GM18526 (cell line): Measurements from ENCODE around the gene RPS6KL1.

ENCODE experiments used
- POLR2A ChIP-seq: IDR thresholded peaks from 3 replicates; pipeline ENCODE4 v1.6.1; 2011; ENCODE audit not compliant: insufficient read length; ENCODE audit errors: extremely low read depth

Gene RPS6KL1

GRCh38 chr14:74955229-74956026 lies 32.4 kb upstream of the RPS6KL1 start, which contains the start of gene PGF:
TSS of gene PGF (minus strand) at chr14:74955597. CDS start at chr14:74955242, 355 bp downstream.
- TF ChIP-seq POLR2A = no peak

- TF ChIP-seq POLR2A = no peak
Observed at GRCh38 chr14:74954947-74955228, 31.8 kb upstream of the RPS6KL1 start.

- TF ChIP-seq POLR2A = no peak
Observed at GRCh38 chr14:74954232-74954946, 31.3 kb upstream of the RPS6KL1 start.

GRCh38 chr14:74953686-74954085 lies 30.6 kb upstream of the RPS6KL1 start:
- TF ChIP-seq POLR2A = no peak

GRCh38 chr14:74952697-74953484 lies 29.8 kb upstream of the RPS6KL1 start:
- TF ChIP-seq POLR2A = no peak

GRCh38 chr14:74952180-74952665 lies 29.2 kb upstream of the RPS6KL1 start:
- TF ChIP-seq POLR2A = no peak

DNA sequence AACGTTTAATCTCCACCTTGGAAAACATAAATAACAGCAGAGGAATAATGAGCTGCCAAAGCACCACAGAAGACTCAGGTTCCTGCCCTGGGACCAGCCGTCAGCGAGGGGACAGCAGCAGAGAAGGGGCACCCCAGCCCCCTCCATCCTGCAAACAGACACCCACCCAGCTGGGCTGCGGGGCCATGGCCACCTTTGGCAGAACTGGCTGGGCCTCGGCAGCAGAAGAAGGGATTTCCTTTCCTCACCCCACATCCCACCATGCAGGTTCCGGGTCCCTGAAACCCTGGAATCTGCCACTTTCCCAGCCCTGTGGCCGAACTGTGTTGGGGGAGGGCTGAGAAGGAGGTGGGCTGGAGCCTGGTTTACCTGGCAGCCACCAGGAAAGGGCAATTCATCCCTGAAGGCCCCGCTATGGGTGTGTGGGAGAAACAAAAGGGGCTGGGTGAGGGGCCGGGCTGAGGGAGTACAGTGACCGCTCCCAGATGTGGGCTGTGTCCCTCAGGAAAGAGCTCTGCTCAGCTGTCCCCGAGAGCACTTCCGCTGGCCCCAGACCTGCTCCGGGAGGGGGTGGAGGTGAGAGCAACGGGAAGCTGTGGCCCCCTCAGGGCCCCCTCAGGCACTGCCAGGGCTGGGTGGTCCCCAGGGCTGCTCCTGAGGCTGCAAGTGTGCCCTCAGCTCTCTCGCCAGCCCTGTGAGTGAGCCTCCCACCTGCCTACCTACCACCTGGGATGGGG lies 28.6 kb upstream of the RPS6KL1 start:
- TF ChIP-seq POLR2A = no peak

GRCh38 chr14:74950795-74951442 lies 27.9 kb upstream of the RPS6KL1 start:
- TF ChIP-seq POLR2A = no peak

- TF ChIP-seq POLR2A = no peak
Observed at GRCh38 chr14:74949859-74950573, 27.0 kb upstream of the RPS6KL1 start.

DNA sequence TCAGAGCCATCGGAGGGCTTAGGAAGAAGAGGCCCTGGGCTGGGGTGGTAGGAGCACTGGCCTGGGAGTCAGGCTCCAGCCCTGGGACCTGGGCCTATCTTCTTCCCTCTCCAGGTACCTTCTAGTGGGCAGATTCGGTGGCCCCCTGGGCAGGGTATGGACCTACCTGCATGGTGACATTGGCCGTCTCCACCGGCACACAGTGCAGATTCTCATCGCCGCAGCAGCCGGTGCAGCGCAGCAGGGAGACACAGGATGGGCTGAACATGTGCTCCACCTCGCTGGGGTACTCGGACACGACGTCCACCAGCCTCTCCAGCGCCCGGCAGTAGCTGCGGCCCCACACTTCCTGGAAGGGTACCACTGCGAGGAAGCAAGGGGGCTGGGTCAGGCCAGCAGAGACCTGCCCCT lies 26.1 kb upstream of the RPS6KL1 start:
- TF ChIP-seq POLR2A = no peak

- TF ChIP-seq POLR2A = no peak
Observed at GRCh38 chr14:74948228-74949175, 25.4 kb upstream of the RPS6KL1 start.

- no peak for TF ChIP-seq POLR2A
Observed at GRCh38 chr14:74947353-74948227, 24.5 kb upstream of the RPS6KL1 start.

GRCh38 chr14:74946659-74947281 lies 23.7 kb upstream of the RPS6KL1 start:
- TF ChIP-seq POLR2A = no peak
